Measurements from ENCODE around the gene PPP1R14B. TPM values are rescaled to one million over a fixed set of nuclear protein-coding genes. Genes with fewer than 3 reads are reported as not detected.

The PPP1R14B gene
- total RNA-seq, 1 donor from 2014 or later: 123 TPM

GRCh38 chr11:64238076-64238475 lies 8.7 kb downstream of the PPP1R14B start:
- DNase-seq: no peak
- intact Hi-C loops (cut with DNase I): no loop called here
- no peak for ATAC-seq (ENCODE audit: poor library complexity)

- ATAC-seq (ENCODE audit: poor library complexity): no peak
- DNase-seq: peak; percentile 40
- intact Hi-C loops (cut with DNase I): no loop called here
Measured at GRCh38 chr11:64237484-64237951, 9.2 kb downstream of the PPP1R14B start.

GRCh38 chr11:64235437-64236161 lies 11.1 kb downstream of the PPP1R14B start:
- ATAC-seq (ENCODE audit: poor library complexity): no peak
- intact Hi-C loops (cut with DNase I): no loop called here
- DNase-seq: peak; percentile 46

- intact Hi-C loops (cut with DNase I): no loop called here
- ATAC-seq (ENCODE audit: poor library complexity): peak; percentile 33
- DNase-seq: peak; percentile 73
Measured at GRCh38 chr11:64234647-64235379, 11.9 kb downstream of the PPP1R14B start.

GRCh38 chr11:64233913-64234586 lies 12.7 kb downstream of the PPP1R14B start, which contains the start of gene VEGFB:
TSS of gene VEGFB (plus strand) at chr11:64234584. CDS start at chr11:64234834, 250 bp downstream.
- DNase-seq (peak; percentile 85), ATAC-seq (ENCODE audit: poor library complexity) (peak; percentile 66)
- intact Hi-C loops (cut with DNase I): no loop called here

GRCh38 chr11:64232967-64233315 lies 13.8 kb downstream of the PPP1R14B start:
- intact Hi-C loops (cut with DNase I): no loop called here
- ATAC-seq (ENCODE audit: poor library complexity): no peak
- DNase-seq: no peak

GRCh38 chr11:64232182-64232966 lies 14.4 kb downstream of the PPP1R14B start:
- DNase-seq: no peak
- no peak for ATAC-seq (ENCODE audit: poor library complexity)
- intact Hi-C loops (cut with DNase I): no loop called here

GRCh38 chr11:64231546-64231945 lies 15.2 kb downstream of the PPP1R14B start:
- intact Hi-C loops (cut with DNase I): no loop called here
- DNase-seq (no peak), ATAC-seq (ENCODE audit: poor library complexity) (no peak)

- ATAC-seq (ENCODE audit: poor library complexity) (no peak), DNase-seq (no peak)
- intact Hi-C loops (cut with DNase I): no loop called here
Measured at GRCh38 chr11:64230985-64231365, 15.8 kb downstream of the PPP1R14B start.

- DNase-seq (peak; percentile 96), ATAC-seq (ENCODE audit: poor library complexity) (peak; percentile 69)
- intact Hi-C loops (cut with DNase I): no loop called here
Measured at GRCh38 chr11:64230171-64230984, 16.4 kb downstream of the PPP1R14B start, which contains the start of gene DNAJC4. TSS of gene DNAJC4 (plus strand) at chr11:64230548. CDS start at chr11:64230855, 307 bp downstream.

GRCh38 chr11:64229744-64230170 lies 17.0 kb downstream of the PPP1R14B start:
- DNase-seq (no peak), ATAC-seq (ENCODE audit: poor library complexity) (no peak)
- intact Hi-C loops (cut with DNase I): no loop called here

- intact Hi-C loops (cut with DNase I): no loop called here
- ATAC-seq (ENCODE audit: poor library complexity) (no peak), DNase-seq (peak; percentile 41)
Measured at GRCh38 chr11:64229090-64229743, 17.5 kb downstream of the PPP1R14B start.

GRCh38 chr11:64227405-64227956 lies 19.3 kb downstream of the PPP1R14B start:
- intact Hi-C loops (cut with DNase I): no loop called here
- ATAC-seq (ENCODE audit: poor library complexity) (no peak), DNase-seq (no peak)

- DNase-seq (peak; percentile 81), ATAC-seq (ENCODE audit: poor library complexity) (peak; percentile 45)
- intact Hi-C loops (cut with DNase I): no loop called here
Measured at GRCh38 chr11:64226507-64227051, 20.2 kb downstream of the PPP1R14B start.

- ATAC-seq (ENCODE audit: poor library complexity) (peak; percentile 84), DNase-seq (peak; percentile 94)
- intact Hi-C loops (cut with DNase I): no loop called here
Measured at GRCh38 chr11:64225608-64226506, 20.9 kb downstream of the PPP1R14B start, which contains the start of the genes NUDT22 and TRPT1. TSS of gene NUDT22 (plus strand) at chr11:64226274. CDS start at chr11:64226653, 379 bp downstream. TSS of gene TRPT1 (minus strand) at chr11:64226186. CDS start at chr11:64225860, 326 bp downstream.
